Measurements from ENCODE around the gene PAMR1.

PAMR1 gene

GRCh38 chr11:35461917-35462538 lies 63.4 kb downstream of the PAMR1 start:
- ChIA-PET CTCF (no interaction called here), POLR2A (no interaction called here)
- no peak for TF ChIP-seq CTCF (IDR thresholded peaks at IDR 0.05; ENCODE audit: control extremely low read depth, extremely low read depth, low read depth, missing control alignments)
- no peak for DNase-seq (ENCODE audit: extremely low spot score)

GRCh38 chr11:35459489-35459888 lies 65.9 kb downstream of the PAMR1 start:
- POLR2A ChIA-PET, result no interaction called here
- no peak for TF ChIP-seq CTCF (IDR thresholded peaks at IDR 0.05; ENCODE audit: control extremely low read depth, extremely low read depth, low read depth, missing control alignments)
- no peak for DNase-seq (ENCODE audit: extremely low spot score)
- CTCF ChIA-PET, result no interaction called here

DNA sequence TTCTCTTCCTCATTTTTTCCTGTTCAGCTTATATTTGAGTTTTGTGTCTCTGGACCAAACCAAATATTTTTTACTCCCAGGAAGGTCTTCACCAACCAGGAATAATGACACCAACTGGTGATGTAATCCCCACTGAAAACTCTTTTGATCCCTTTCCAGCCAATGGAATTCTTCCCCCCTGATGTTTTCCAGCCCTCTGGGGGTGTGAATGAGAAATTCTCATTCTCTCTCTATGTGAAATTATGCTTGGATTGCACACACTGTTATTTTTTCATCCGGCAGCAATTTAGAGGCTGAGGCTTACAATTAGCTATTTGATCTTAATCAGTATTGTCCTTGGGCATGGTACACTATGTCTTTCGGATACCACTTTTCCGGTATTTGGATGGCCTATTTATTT lies 66.6 kb downstream of the PAMR1 start:
- DNase-seq (ENCODE audit: extremely low spot score), result no peak
- no peak for TF ChIP-seq CTCF (IDR thresholded peaks at IDR 0.05; ENCODE audit: control extremely low read depth, extremely low read depth, low read depth, missing control alignments)
- POLR2A ChIA-PET, result no interaction called here
- CTCF ChIA-PET, result interaction anchor here (0.8 to 2.3 kb wide), 2 partner anchors 13 to 26 kb away, joined by 3 to 14 read pairs; no protein-coding TSS in a partner anchor

DNA sequence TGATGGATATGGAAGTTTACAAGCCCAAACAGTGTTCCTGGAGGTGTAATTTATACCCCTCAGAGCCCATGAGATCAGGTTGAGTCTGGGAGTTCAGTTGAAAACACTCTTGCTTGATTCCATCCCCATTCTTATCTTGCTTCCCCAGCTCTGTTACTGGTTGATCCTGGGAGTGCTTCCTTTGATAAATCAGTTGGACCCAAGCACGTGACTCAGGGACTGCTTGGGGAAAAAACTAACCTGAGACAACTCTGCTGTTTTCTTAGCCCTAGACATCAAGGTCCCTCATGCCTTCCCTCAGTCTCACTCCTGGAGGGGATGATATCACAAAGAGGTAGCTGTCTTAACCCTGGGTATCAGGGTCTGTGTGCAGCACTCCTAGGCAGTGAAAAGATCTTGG lies 71.1 kb downstream of the PAMR1 start:
- ChIA-PET CTCF (no interaction called here), POLR2A (no interaction called here)
- no peak for TF ChIP-seq CTCF (IDR thresholded peaks at IDR 0.05; ENCODE audit: control extremely low read depth, extremely low read depth, low read depth, missing control alignments)
- no peak for DNase-seq (ENCODE audit: extremely low spot score)

DNA sequence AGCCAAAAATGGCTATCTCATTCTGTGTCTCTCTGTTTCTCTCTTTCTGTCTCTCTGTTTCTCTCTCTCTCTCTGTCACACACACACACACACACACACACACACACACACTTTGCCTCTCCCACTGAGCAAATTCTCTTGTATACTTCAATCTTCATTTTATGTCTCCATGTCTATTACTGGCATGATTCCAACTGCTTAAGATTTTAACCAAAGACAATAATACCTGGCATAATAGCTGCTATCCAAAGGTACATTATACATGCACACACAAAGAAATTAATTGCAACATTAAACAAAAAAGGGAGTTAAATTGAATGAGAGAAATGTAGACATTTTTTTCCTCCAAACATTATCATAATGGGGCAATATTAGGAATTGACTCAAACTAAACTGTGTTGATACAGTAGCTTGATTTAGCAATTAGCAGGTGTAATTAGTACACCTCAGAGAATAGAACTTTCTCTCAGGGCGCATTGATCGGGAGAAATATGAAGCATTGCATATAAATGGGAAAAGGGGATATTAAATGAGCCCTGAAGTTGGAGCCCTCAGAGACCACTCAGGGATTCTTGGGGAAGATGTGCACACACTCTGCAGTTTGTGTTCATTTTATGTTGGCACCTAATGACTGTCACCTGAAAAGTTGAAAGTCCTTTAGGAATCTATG lies 88.7 kb downstream of the PAMR1 start:
- CTCF ChIA-PET, result interaction anchor here (0.9 kb wide), 1 partner anchor 14 kb away, joined by 4 read pairs; no protein-coding TSS in a partner anchor
- no peak for DNase-seq (ENCODE audit: extremely low spot score)
- POLR2A ChIA-PET, result no interaction called here
- no peak for TF ChIP-seq CTCF (IDR thresholded peaks at IDR 0.05; ENCODE audit: control extremely low read depth, extremely low read depth, low read depth, missing control alignments)

DNA sequence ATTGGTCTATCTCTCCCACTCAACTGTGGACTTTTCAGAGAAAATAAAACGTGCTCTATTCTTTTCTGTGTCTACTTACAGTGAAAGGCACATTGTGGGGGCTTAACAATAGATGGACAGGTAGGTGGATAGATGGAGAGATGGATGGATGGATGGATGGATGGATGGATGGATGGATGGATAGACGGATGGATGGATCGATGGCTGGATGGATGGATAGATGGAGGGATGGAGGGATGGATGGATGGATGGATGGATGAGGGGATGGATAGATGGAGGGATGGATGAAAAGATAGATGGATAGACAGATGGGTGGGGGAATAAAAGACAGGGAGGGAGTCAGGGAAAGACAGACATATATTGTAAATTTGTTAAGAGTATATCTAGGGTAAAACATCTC lies 91.8 kb downstream of the PAMR1 start:
- TF ChIP-seq CTCF (IDR thresholded peaks at IDR 0.05; ENCODE audit: control extremely low read depth, extremely low read depth, low read depth, missing control alignments), result no peak
- ChIA-PET CTCF (no interaction called here), POLR2A (no interaction called here)
- DNase-seq (ENCODE audit: extremely low spot score), result no peak
